ENCODE measurements around the gene PCDHA1. TPM values are rescaled to one million over a fixed set of nuclear protein-coding genes. Genes with fewer than 3 reads are reported as not detected.

PCDHA1 gene
- polyA plus RNA-seq, 1 of the 3 experiments (the other 2 are of a cell fraction): 0.16 TPM

- H3F3A ChIP-seq (replicated peaks; ENCODE audit: insufficient read depth): no peaks in the 10 kb centered on the region
- WGBS (ENCODE audit: low lambda C conversion rate): 46% methylated on average over 1 of the region's 1 CpG
- no peaks in the 10 kb centered on the region for H3K36me3 ChIP-seq (replicated peaks in 1 of 2; ENCODE audit: control insufficient read depth in 1 of 2, insufficient read depth in 2 of 2, low read length in 1 of 2)
- H3K9me3 ChIP-seq: no peaks in the 10 kb centered on the region
- peaks cover 8 to 12% of the 10 kb centered on the region in 2 experiments; a peak in 3 of 4 replicates for H3K4me1 ChIP-seq (ENCODE audit: control insufficient read depth in 1 of 2, insufficient read depth in 2 of 2, low read depth in 1 of 2, low read length in 1 of 2)
- H3K9ac ChIP-seq: no peak overlapping the region
- H3K4me2 ChIP-seq: no peak overlapping the region
- no peak for DNase-seq
- H2AFZ ChIP-seq (ENCODE audit: low read depth): no peak overlapping the region
- CTCF ChIA-PET: interaction anchor here (1.1 to 2.7 kb wide), 3 partner anchors 36 to 87 kb away, joined by 4 to 21 read pairs (median 5); partner anchors contain the start of genes PCDHA12 and PCDHAC1
- no peaks in the 10 kb centered on the region for H4K20me1 ChIP-seq (ENCODE audit: insufficient read depth)
- H3K79me2 ChIP-seq (ENCODE audit: insufficient read depth): no peaks in the 10 kb centered on the region
- no peak overlapping the region for H3K4me3 ChIP-seq (ENCODE audit: low read depth in 2 of 2, low read length in 1 of 2)
- H3K27ac ChIP-seq (ENCODE audit: low read depth in 2 of 2, low read length in 1 of 2): no peak overlapping the region
- H3K27me3 ChIP-seq (ENCODE audit: insufficient read depth): no peaks in the 10 kb centered on the region
- no peak for TF ChIP-seq RCOR1 (IDR thresholded peaks at IDR 0.05; ENCODE audit: low read length)
- no peak for TF ChIP-seq POLR2AphosphoS5 (IDR thresholded peaks at IDR 0.05; ENCODE audit: low read depth, low read length)
- no peak for TF ChIP-seq SIN3A (IDR thresholded peaks at IDR 0.05; ENCODE audit: borderline replicate concordance, low read depth, low read length)
- no peak for TF ChIP-seq FOXJ3 (CRISPR knock-in tag; IDR thresholded peaks at IDR 0.05)
- TF ChIP-seq IRF3 (IDR thresholded peaks at IDR 0.05; ENCODE audit: low read depth, low read length): no peak
- no peak for TF ChIP-seq GABPA (IDR thresholded peaks at IDR 0.05; ENCODE audit: low read depth)
- TF ChIP-seq JUND (IDR thresholded peaks at IDR 0.05): no peak
- TF ChIP-seq, protein P1, sequence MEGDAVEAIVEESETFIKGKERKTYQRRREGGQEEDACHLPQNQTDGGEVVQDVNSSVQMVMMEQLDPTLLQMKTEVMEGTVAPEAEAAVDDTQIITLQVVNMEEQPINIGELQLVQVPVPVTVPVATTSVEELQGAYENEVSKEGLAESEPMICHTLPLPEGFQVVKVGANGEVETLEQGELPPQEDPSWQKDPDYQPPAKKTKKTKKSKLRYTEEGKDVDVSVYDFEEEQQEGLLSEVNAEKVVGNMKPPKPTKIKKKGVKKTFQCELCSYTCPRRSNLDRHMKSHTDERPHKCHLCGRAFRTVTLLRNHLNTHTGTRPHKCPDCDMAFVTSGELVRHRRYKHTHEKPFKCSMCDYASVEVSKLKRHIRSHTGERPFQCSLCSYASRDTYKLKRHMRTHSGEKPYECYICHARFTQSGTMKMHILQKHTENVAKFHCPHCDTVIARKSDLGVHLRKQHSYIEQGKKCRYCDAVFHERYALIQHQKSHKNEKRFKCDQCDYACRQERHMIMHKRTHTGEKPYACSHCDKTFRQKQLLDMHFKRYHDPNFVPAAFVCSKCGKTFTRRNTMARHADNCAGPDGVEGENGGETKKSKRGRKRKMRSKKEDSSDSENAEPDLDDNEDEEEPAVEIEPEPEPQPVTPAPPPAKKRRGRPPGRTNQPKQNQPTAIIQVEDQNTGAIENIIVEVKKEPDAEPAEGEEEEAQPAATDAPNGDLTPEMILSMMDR (IDR thresholded peaks at IDR 0.05): no peak
- no peak for TF ChIP-seq YY1 (IDR thresholded peaks at IDR 0.05; ENCODE audit: low read depth)
- TF ChIP-seq USF2 (IDR thresholded peaks at IDR 0.05; ENCODE audit: borderline replicate concordance, low read depth, low read length): no peak
- TF ChIP-seq MXI1 (IDR thresholded peaks at IDR 0.05; ENCODE audit: low read depth, low read length): no peak
- no peak for TF ChIP-seq CHD2 (IDR thresholded peaks at IDR 0.05; ENCODE audit: low read length, partially characterized antibody)
- H3K9me2 ChIP-seq: no peaks in the 10 kb centered on the region
- POLR2A ChIA-PET: no interaction called here
Measured at GRCh38 chr5:140962190-140962589, 176.2 kb downstream of the PCDHA1 start.

GRCh38 chr5:140964356-140964755, 178.4 kb downstream of the PCDHA1 start:
- Histone ChIP-seq H3K4me3 (ENCODE audit: low read depth in 2 of 2, low read length in 1 of 2) (no peak overlapping the region), H3K9me3 (no peaks in the 10 kb centered on the region), H3K79me2 (ENCODE audit: insufficient read depth) (no peaks in the 10 kb centered on the region), H3K36me3 (replicated peaks in 1 of 2; ENCODE audit: control insufficient read depth in 1 of 2, insufficient read depth in 2 of 2, low read length in 1 of 2) (no peaks in the 10 kb centered on the region), H3K4me1 (ENCODE audit: control insufficient read depth in 1 of 2, insufficient read depth in 2 of 2, low read depth in 1 of 2, low read length in 1 of 2) (peaks cover 8 to 32% of the 10 kb centered on the region in 2 experiments; a peak in 3 of 4 replicates), H3K9me2 (no peaks in the 10 kb centered on the region), H3K9ac (no peak overlapping the region), H2AFZ (ENCODE audit: low read depth) (no peak overlapping the region), H4K20me1 (ENCODE audit: insufficient read depth) (no peaks in the 10 kb centered on the region), H3K27ac (ENCODE audit: low read depth in 2 of 2, low read length in 1 of 2) (peak overlapping the region in 1 of 2 experiments; percentile 22; a peak in 1 of 4 replicates), H3K4me2 (no peak overlapping the region), H3F3A (replicated peaks; ENCODE audit: insufficient read depth) (no peaks in the 10 kb centered on the region), H3K27me3 (ENCODE audit: insufficient read depth) (no peaks in the 10 kb centered on the region)
- CTCF ChIA-PET: interaction anchor here (0.9 to 4.1 kb wide), 5 partner anchors 38 to 123 kb away, joined by 3 to 28 read pairs (median 21); partner anchors contain the start of genes PCDHA12 and PCDHA8
- DNase-seq: no peak
- POLR2A ChIA-PET: no interaction called here
- 79% methylated on average over 3 of the region's 3 CpGs for WGBS (ENCODE audit: low lambda C conversion rate)
- no peak for TF ChIP-seq RFX5 (IDR thresholded peaks at IDR 0.05; ENCODE audit: low read length)
- no peak for TF ChIP-seq NRF1 (IDR thresholded peaks at IDR 0.05; ENCODE audit: low read depth, low read length)
- TF ChIP-seq SIN3A (IDR thresholded peaks at IDR 0.05; ENCODE audit: borderline replicate concordance, low read depth, low read length): no peak
- no peak for TF ChIP-seq MXI1 (IDR thresholded peaks at IDR 0.05; ENCODE audit: low read depth, low read length)
- no peak for TF ChIP-seq RAD21 (IDR thresholded peaks at IDR 0.05; ENCODE audit: low read length)
- TF ChIP-seq MEF2A (IDR thresholded peaks at IDR 0.05; ENCODE audit: borderline replicate concordance, low read depth): no peak
- no peak for TF ChIP-seq RCOR1 (IDR thresholded peaks at IDR 0.05; ENCODE audit: low read length)
- no peak for TF ChIP-seq ELF1 (IDR thresholded peaks at IDR 0.05)
- TF ChIP-seq REST (IDR thresholded peaks at IDR 0.05; ENCODE audit: low read depth, low read length): no peak
- no peak for TF ChIP-seq POLR2AphosphoS5 (IDR thresholded peaks at IDR 0.05; ENCODE audit: low read depth, low read length)
- TF ChIP-seq JUND (IDR thresholded peaks at IDR 0.05): no peak
